ENCODE measurements around the gene TMEM178B.

TMEM178B gene

DNA sequence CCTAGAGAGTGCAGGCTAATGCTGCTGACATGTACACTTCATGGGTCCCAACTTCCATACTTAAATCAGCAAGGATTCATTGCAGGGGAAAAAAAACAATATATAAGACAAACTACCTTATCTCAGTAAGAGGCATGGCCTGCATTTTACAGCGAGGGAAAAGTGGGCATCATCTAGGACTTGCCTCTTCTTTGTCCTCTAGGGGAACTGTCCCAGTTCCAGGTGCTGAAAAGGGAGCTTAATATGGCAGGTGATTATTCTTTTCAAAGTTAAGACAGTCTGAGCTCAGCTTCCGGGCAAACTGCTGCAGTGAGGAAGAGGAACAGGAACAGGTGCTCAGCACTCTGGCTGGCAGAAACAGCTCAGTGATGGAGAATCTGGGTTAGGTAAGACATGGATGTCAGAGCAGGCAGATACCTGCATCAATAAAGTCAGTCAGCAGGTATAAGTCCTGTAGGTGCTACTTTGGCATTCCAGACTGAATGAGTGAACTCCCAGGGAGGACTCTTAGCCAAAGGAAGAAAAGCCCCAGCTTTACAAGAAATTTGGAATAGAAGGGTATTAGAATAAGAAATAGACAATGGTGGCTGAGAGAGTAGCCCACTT lies 147.2 kb downstream of the TMEM178B start:
- DNase-seq (ENCODE audit: low read depth in 2 of 2), result no peak

- no peak for DNase-seq (ENCODE audit: low read depth in 2 of 2)
Measured at GRCh38 chr7:141225916-141226618, 152.2 kb downstream of the TMEM178B start.

DNA sequence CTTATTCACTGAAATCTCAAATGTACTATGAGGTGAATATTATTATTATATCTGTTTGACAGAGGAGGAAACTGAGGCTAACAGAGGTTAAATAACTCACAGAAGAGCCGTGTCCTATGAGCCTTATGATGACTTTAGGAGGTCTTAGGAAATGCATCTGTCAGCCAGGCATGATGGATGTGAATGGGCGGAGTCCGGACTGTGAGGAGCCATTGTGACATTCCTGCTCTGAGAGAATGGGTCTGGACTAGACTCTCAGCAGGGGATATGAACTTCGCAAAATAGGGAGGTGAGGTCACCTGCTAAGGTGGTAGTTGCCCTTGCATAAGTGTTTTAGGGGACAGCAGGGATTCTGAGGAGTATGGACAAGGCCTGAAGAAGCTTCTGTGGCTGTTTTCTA lies 153.6 kb downstream of the TMEM178B start:
- no peak for DNase-seq (ENCODE audit: low read depth in 2 of 2)

DNA sequence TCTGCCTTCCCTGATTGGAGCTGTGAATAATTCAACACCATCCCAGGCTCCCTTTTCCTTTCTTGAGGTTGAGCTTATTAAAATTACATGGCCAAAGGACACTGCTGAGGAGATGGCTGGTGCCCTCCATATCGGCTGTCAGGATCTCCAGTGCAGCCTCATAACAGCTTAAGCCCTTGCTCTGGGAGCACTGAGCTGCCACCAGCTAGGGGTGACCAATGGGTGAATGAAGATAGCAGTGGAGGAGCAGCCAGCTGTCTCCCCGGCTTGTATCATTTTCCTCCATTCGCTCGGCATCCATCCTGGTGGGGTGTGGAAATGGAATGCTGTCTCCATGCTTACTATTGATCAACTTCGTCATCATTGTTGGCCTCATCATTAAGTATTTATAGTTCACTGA lies 154.6 kb downstream of the TMEM178B start:
- DNase-seq (ENCODE audit: low read depth in 2 of 2), result no peak

DNA sequence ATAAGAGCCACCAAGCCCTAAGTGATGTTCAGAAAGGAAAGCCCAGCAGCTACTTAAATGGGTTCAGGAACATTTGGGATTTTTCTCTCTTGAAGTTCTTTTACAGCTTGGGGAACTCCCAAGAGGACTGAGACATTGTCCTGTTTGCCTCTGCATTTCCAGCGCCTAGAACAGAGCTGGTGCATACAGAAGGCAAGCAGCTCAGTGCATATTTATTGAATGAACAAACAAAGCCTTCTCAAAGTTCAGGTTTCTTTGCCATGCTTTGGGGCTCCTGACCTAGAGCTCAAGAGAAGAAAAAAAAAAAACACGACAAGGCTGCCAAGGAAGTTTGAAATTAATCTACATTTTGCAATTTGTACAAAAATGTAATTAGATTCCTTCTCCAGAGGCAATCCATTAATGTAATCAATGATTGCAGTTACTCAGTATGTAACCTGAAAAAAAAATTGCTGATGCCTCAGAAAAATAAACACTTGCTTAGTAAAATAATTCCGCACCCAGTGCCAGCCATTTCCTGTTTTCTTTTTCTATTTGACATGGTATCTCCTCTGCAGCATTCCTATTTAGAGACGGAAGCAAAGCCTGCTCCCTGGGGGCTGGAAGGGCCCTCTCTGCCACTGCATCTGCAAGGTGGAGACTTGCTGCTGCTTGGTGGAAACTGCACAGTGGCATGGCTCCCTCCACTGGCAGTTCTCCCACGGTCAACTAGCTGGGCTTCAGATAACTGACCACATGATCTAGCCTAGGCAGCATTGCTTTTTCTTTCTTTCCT lies 157.3 kb downstream of the TMEM178B start:
- DNase-seq (ENCODE audit: low read depth in 2 of 2), result no peak

DNA sequence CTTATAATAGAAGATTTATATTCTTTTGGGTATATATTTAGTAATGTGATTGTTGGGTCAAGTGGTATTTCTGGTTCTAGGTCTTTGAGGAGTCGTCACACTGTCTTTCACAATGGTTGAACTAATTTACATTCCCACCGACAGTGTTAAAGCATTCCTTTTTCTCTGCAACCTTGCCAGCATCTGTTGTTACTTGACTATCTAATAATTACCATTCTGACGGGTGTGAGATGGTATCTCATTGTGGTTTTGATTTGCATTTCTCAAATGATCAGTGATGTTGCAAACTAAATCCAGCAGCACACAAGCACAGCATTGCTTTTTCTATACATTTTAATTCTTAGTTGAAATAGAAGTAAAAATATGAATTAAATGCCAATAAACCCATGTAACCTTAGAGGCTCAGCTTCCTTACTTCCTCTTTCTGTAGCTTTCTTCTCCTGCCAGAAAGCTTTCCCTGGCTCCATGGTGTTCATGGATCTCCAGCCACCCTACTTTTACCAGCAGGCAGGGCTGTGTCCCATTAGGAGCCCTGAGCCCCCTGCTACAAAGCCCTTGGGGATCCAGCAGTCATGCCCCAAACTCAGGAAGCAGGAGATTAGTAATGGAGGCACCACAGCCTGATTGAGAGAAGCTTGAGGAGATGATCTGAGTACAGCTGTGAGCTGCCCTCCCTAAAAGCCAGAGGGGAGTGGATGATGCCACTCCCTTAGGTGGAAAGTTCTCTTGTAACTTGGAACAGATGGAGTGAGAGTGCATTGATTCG lies 158.6 kb downstream of the TMEM178B start:
- DNase-seq (ENCODE audit: low read depth in 2 of 2), result no peak

DNA sequence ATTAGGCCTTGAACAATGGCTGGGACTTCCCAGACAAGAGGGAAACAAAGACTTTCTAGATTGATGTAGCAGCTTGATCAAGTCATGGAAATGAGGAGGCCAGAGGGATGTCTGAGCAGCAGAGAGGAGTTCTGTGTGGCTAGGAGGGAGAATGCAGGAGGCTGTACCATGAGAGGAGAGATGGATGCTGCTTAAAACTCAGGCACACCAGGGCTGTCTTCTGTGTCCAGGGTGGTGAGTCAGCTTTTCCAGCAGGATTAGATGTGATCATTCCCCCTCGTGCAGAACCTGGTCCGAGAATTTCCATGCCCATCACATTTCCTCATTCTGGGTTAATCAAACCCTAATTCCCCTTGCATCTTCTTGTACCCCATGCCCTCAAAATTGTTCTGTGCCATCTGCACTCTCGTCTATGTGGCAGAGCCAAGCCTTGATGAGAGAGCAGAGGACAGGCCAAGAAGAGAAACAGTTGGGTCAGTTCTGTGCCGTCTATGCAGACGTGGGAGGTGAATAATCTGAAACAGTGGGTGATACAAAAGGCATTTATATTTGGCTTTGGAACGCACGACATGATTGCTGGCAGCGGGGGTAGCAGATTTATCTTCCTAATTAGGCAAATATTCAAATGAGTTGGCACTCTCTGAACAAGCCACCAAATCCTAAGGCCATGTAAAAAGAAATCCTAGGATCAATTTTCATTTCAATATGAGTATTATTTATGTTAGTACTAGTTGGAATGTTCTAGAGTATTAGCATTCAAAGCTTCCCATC lies 160.7 kb downstream of the TMEM178B start:
- DNase-seq (ENCODE audit: low read depth in 2 of 2), result no peak

GRCh38 chr7:141235656-141236055 lies 161.8 kb downstream of the TMEM178B start:
- DNase-seq (ENCODE audit: low read depth in 2 of 2), result no peak

- no peak for DNase-seq (ENCODE audit: low read depth in 2 of 2)
Measured at GRCh38 chr7:141238596-141239243, 164.9 kb downstream of the TMEM178B start.

GRCh38 chr7:141239661-141240060 lies 165.8 kb downstream of the TMEM178B start:
- DNase-seq (ENCODE audit: low read depth in 2 of 2), result no peak

GRCh38 chr7:141242568-141242967 lies 168.7 kb downstream of the TMEM178B start:
- DNase-seq (ENCODE audit: low read depth in 2 of 2), result no peak

GRCh38 chr7:141243368-141243767 lies 169.5 kb downstream of the TMEM178B start:
- DNase-seq (ENCODE audit: low read depth in 2 of 2), result no peak

- DNase-seq (ENCODE audit: low read depth in 2 of 2), result no peak
Measured at GRCh38 chr7:141244435-141244834, 170.6 kb downstream of the TMEM178B start.

- no peak for DNase-seq (ENCODE audit: low read depth in 2 of 2)
Measured at GRCh38 chr7:141246426-141246825, 172.6 kb downstream of the TMEM178B start.

GRCh38 chr7:141251180-141251579 lies 177.3 kb downstream of the TMEM178B start:
- DNase-seq (ENCODE audit: low read depth in 2 of 2), result no peak

GRCh38 chr7:141251957-141252356 lies 178.1 kb downstream of the TMEM178B start:
- DNase-seq (ENCODE audit: low read depth in 2 of 2), result no peak

GRCh38 chr7:141257597-141257996 lies 183.7 kb downstream of the TMEM178B start:
- no peak for DNase-seq (ENCODE audit: low read depth in 2 of 2)

GRCh38 chr7:141258559-141258958 lies 184.7 kb downstream of the TMEM178B start:
- DNase-seq (ENCODE audit: low read depth in 2 of 2), result no peak

DNA sequence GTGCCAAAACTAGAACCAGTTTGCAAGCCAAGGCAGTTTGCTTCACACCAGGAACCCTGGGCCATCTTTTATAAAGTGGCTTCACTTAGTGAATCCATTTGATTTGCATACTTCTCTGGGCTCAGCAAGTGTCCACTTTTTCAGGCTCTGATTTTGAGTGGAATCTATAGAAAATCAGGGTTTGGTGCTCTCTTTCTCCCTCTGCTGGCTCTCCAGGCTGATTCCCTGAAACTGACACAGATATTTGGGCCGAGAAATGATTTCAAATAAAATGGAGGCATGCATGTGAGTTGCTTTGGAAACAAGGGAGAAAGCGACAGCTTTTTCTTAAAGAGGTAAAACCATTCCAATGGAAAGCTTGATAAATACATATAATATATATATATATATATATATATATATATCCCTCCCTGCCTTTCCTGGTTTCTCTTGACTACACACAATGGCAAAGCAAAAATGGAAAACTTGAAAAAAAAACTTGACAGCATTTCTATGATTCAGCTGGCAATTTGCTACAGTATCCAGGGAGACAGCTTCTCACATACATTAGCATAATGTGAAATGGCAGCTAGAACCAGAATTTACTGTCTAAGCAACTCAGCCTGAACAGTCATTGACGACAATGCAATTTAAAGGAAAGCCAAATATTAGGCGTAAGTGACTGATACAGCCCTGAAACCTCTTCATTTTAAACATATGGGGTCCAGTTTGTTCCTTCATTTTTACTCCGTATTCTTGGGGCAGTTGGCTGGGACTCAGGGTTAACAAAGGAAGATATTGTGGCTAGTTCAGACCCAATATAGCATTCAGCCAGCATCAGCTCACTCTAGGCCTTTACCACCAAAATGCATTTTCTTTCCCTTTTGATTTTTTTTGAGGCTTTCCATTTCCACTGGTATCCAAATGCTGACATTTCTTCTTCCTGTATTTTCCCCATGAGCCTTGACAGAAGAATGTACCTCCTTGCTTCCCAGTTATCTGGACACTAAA lies 188.5 kb downstream of the TMEM178B start:
- no peak for DNase-seq (ENCODE audit: low read depth in 2 of 2)

GRCh38 chr7:141263508-141263907 lies 189.6 kb downstream of the TMEM178B start:
- DNase-seq (ENCODE audit: low read depth in 2 of 2), result no peak

Data from stimulated activated CD8-positive, alpha-beta memory T cell treated with anti-CD3 and anti-CD28 coated beads, Interleukin-2, amount 100 ng/mL, for 1 hour (primary cell).